Common myeloid progenitor, CD34-positive (primary cell): Measurements from ENCODE around the gene PPP1R1B.

Source experiments
- CTCF ChIA-PET: fragments of 350-600 bp; sonication (Branson Sonifier 250); formaldehyde crosslinking; loops from one replicate; lab custom pipeline; 2021; ENCODE audit warnings: antibody characterized with exemption; lab: Charles Lee
- POLR2A ChIA-PET: fragments of 350-600 bp; sonication (Branson Sonifier 250); formaldehyde crosslinking; loops from one replicate; lab custom pipeline; 2021; ENCODE audit warnings: antibody characterized with exemption; lab: Charles Lee
- DNase-seq, 3 donors: peaks; one replicate each; pipeline versions ENCODE4 v3.0.0 to v3.0.0-alpha.2; 2013
- H3K27ac ChIP-seq, 2 experiments: 1 replicate in 1 of 2; 2 replicates in 1 of 2; pipeline ENCODE4 v1.7.0; 2013; ENCODE audit warnings: inconsistent platforms in 2 of 2, low read length in 2 of 2, mild to moderate bottlenecking in 2 of 2, low read depth in 1 of 2, moderate library complexity in 1 of 2; ENCODE audit not compliant: severe bottlenecking in 2 of 2, insufficient read depth in 1 of 2, poor library complexity in 1 of 2
- H3K27me3 ChIP-seq, 5 experiments: replicated peaks in 2 of 5; 1 replicate in 3 of 5; 2 replicates in 2 of 5; pipeline versions ENCODE4 v1.6.1 to v1.7.0; 2013; ENCODE audit warnings: low read length in 4 of 5, mild to moderate bottlenecking in 2 of 5, moderate library complexity in 2 of 5, inconsistent platforms in 1 of 5; ENCODE audit not compliant: insufficient read depth in 5 of 5, control insufficient read depth in 4 of 5
- H3K36me3 ChIP-seq, 4 experiments: 1 replicate in 2 of 4; 2 replicates in 2 of 4; pipeline versions ENCODE4 v1.6.1 to v1.7.0; 2013; ENCODE audit warnings: low read length in 3 of 4, control low read depth in 1 of 4, mild to moderate bottlenecking in 1 of 4; ENCODE audit not compliant: control insufficient read depth in 4 of 4, insufficient read depth in 4 of 4
- H3K4me1 ChIP-seq, 4 experiments: 1 replicate in 3 of 4; 2 replicates in 1 of 4; pipeline versions ENCODE4 v1.6.1 to v1.7.1; 2013; ENCODE audit warnings: low read length in 3 of 4, mild to moderate bottlenecking in 3 of 4, control low read depth in 1 of 4, inconsistent platforms in 1 of 4, moderate library complexity in 1 of 4; ENCODE audit not compliant: control insufficient read depth in 4 of 4, insufficient read depth in 4 of 4; ENCODE audit errors: control extremely low read depth in 1 of 4
- H3K4me3 ChIP-seq, 7 experiments: 1 replicate in 4 of 7; 2 replicates in 3 of 7; pipeline versions ENCODE4 v1.5.1 to v1.7.0; 2013; ENCODE audit warnings: mild to moderate bottlenecking in 7 of 7, low read length in 6 of 7, moderate library complexity in 6 of 7, inconsistent platforms in 2 of 7, low read depth in 2 of 7, control low read depth in 1 of 7; ENCODE audit not compliant: insufficient read depth in 4 of 7, control insufficient read depth in 1 of 7; ENCODE audit errors: extremely low read depth in 1 of 7
- H3K9me3 ChIP-seq, 5 experiments: 1 replicate in 4 of 5; 2 replicates in 1 of 5; pipeline versions ENCODE4 v1.6.1 to v1.7.1; 2013; ENCODE audit warnings: low read length in 4 of 5, mild to moderate bottlenecking in 2 of 5, inconsistent platforms in 1 of 5, low read depth in 1 of 5, moderate library complexity in 1 of 5; ENCODE audit not compliant: control insufficient read depth in 4 of 5, insufficient read depth in 2 of 5; ENCODE audit errors: control extremely low read depth in 1 of 5
- WGBS: methylation state at CpG from one replicate; pipeline ENCODE4 v1.1.5; 2013; ENCODE audit not compliant: insufficient coverage; 5-methylcytosine and 5-hydroxymethylcytosine counted together

The PPP1R1B gene

GRCh38 chr17:39660011-39660360 is 33.2 kb downstream of the PPP1R1B start:
- H3K27me3 ChIP-seq = no peaks in the 10 kb centered on the region
- H3K4me1 ChIP-seq = peaks cover 0 to 71% (median 34%) of the 10 kb centered on the region in 4 experiments
- ChIA-PET POLR2A (no interaction called here), CTCF (interaction anchor here (1.0 to 22.5 kb wide), 3 partner anchors 10 to 34 kb away, joined by 4 to 445 read pairs (median 25); partner anchors contain the start of genes PNMT and PPP1R1B)
- peak overlapping the region in 4 of 7 experiments; percentile 29 to 67 (median 50) for H3K4me3 ChIP-seq
- 29% methylated on average over 5 of the region's 5 CpGs for WGBS
- DNase-seq = no peak
- H3K27ac ChIP-seq = peak overlapping the region; percentile 64 to 79
- H3K36me3 ChIP-seq = peaks cover 2 to 61% (median 29%) of the 10 kb centered on the region in 4 experiments
- H3K9me3 ChIP-seq = no peaks in the 10 kb centered on the region

GRCh38 chr17:39660397-39661385 is 33.9 kb downstream of the PPP1R1B start:
- peaks cover 2 to 60% (median 29%) of the 10 kb centered on the region in 4 experiments for H3K36me3 ChIP-seq
- no peak for DNase-seq
- peaks cover 0 to 2% (median 0%) of the 10 kb centered on the region in 5 experiments for H3K27me3 ChIP-seq
- 89% methylated on average over 31 of the region's 35 CpGs for WGBS
- CTCF ChIA-PET = interaction anchor here (1.0 to 22.5 kb wide), 4 partner anchors 8 to 35 kb away, joined by 4 to 445 read pairs (median 18); partner anchors contain the start of genes PNMT and PPP1R1B
- H3K4me3 ChIP-seq = peak overlapping the region in 4 of 7 experiments; percentile 6 to 67 (median 50)
- H3K27ac ChIP-seq = peak overlapping the region; percentile 64 to 79
- H3K9me3 ChIP-seq = no peaks in the 10 kb centered on the region
- POLR2A ChIA-PET = no interaction called here
- H3K4me1 ChIP-seq = peaks cover 0 to 77% (median 37%) of the 10 kb centered on the region in 4 experiments

DNA sequence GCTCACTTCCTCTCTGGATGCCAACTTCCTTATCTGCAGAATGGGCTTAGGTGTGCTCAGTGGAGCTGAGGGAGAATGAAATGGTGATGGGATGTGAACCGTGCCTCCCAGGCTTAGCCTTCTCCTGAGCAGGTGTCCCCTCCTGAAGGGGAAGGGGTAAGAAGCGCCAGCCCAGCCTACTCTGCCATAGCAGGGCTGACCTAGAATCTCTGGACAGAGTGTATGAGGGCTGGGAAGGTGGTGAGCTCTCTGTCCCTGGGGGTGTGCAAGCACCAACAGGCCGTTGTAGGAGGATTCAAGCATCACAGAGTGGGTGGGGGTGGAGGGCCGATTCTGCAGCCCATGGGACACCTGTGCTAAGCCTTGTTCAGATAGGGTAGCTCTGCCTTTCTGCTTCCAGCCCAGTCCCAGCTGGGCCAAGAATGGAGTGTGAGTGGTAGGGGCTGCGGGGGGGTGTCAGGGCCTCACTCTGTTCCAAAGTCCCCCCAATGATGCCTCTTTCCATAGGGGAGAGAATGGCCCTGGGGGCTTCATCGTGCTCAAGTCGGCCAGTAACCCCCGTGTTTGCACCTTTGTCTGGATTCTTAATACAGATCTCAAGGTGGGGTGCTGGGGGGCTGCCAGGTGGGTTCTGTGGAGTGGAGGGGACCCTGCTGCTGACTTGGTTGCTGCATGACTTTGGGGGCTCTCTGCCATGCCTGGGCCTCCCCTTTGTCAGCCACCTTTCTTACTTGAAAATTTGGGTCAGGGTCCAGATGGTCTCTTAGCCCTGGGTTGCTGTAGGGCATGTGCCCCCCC is 35.2 kb downstream of the PPP1R1B start:
- Histone ChIP-seq H3K27ac (no peak overlapping the region), H3K9me3 (no peaks in the 10 kb centered on the region), H3K4me1 (peaks cover 0 to 84% (median 41%) of the 10 kb centered on the region in 4 experiments), H3K4me3 (peak overlapping the region in 3 of 7 experiments; percentile 4 to 48 (median 32)), H3K36me3 (peaks cover 2 to 49% (median 22%) of the 10 kb centered on the region in 4 experiments), H3K27me3 (peaks cover 0 to 13% (median 3%) of the 10 kb centered on the region in 5 experiments)
- ChIA-PET POLR2A (no interaction called here), CTCF (interaction anchor here (1.0 to 22.5 kb wide), 4 partner anchors 8 to 36 kb away, joined by 4 to 445 read pairs (median 18); partner anchors contain the start of genes PNMT and PPP1R1B)
- WGBS = 100% methylated on average over 4 of the region's 8 CpGs
- DNase-seq = no peak

- POLR2A ChIA-PET = no interaction called here
Measured at GRCh38 chr17:39662551-39663339, 36.0 kb downstream of the PPP1R1B start.

GRCh38 chr17:39663340-39663687 is 36.6 kb downstream of the PPP1R1B start:
- ChIA-PET CTCF (interaction anchor here (4.2 to 22.5 kb wide), 3 partner anchors 9 to 38 kb away, joined by 27 to 445 read pairs (median 155); partner anchors contain the start of gene PPP1R1B), POLR2A (no interaction called here)
- Histone ChIP-seq H3K4me3 (no peak overlapping the region), H3K27me3 (peaks cover 0 to 16% (median 7%) of the 10 kb centered on the region in 5 experiments), H3K36me3 (peaks cover 0 to 41% (median 16%) of the 10 kb centered on the region in 4 experiments), H3K4me1 (peaks cover 0 to 89% (median 47%) of the 10 kb centered on the region in 4 experiments), H3K27ac (no peak overlapping the region), H3K9me3 (no peaks in the 10 kb centered on the region)
- no CpG with 5 or more reads among the region's 4 CpGs for WGBS
- DNase-seq = no peak

More at GRCh38 chr17:39662551-39663339, 36.0 kb downstream of the PPP1R1B start:
- no peak for DNase-seq
- CTCF ChIA-PET = interaction anchor here (1.0 to 22.5 kb wide), 4 partner anchors 8 to 37 kb away, joined by 4 to 445 read pairs (median 18); partner anchors contain the start of genes PNMT and PPP1R1B
- peaks cover 0 to 90% (median 46%) of the 10 kb centered on the region in 4 experiments for H3K4me1 ChIP-seq
- no peaks in the 10 kb centered on the region for H3K9me3 ChIP-seq
- H3K27me3 ChIP-seq = peaks cover 0 to 16% (median 7%) of the 10 kb centered on the region in 5 experiments
- no peak overlapping the region for H3K27ac ChIP-seq
- peaks cover 0 to 46% (median 19%) of the 10 kb centered on the region in 4 experiments for H3K36me3 ChIP-seq
- no peak overlapping the region for H3K4me3 ChIP-seq
- WGBS = 95% methylated on average over 16 of the region's 22 CpGs
